Kidney (tissue), 14 donors: ENCODE results near the gene NSUN2. TPM values are rescaled to one million over a fixed set of nuclear protein-coding genes. Genes with fewer than 3 reads are reported as not detected.

Source experiments
- DNase-seq, 5 donors: peaks; one replicate each; pipeline ENCODE4 v3.0.0-alpha.2; 2013 to 2020
- FAIRE-seq: peaks from 2 replicates; lab custom pipeline; 2012; peaks lifted over from hg19 to GRCh38; lab: Jason Lieb, UNC
- H3K27ac ChIP-seq, 2 donors: one replicate each; pipeline ENCODE4 v1.7.0; 2013; ENCODE audit warnings: low read depth in 2 of 2, low read length in 2 of 2, inconsistent platforms in 1 of 2
- H3K27me3 ChIP-seq: one replicate; pipeline ENCODE4 v1.7.1; 2013; ENCODE audit warnings: low read length, inconsistent platforms; ENCODE audit not compliant: control insufficient read depth, insufficient read depth
- H3K36me3 ChIP-seq, 3 donors: one replicate each; pipeline versions ENCODE4 v1.7.0 to v1.7.1; 2013; ENCODE audit warnings: low read length in 3 of 3, control low read depth in 1 of 3, inconsistent platforms in 1 of 3; ENCODE audit not compliant: insufficient read depth in 3 of 3, control insufficient read depth in 2 of 3
- H3K4me1 ChIP-seq, 3 donors: one replicate each; pipeline versions ENCODE4 v1.7.0 to v1.7.1; 2013; ENCODE audit warnings: low read length in 3 of 3, inconsistent platforms in 1 of 3, low read depth in 1 of 3; ENCODE audit not compliant: control insufficient read depth in 2 of 3, insufficient read depth in 2 of 3
- H3K4me3 ChIP-seq, 3 donors: one replicate each; pipeline versions ENCODE4 v1.7.0 to v1.8.1; 2013; ENCODE audit warnings: low read length in 3 of 3, control low read depth in 1 of 3, inconsistent platforms in 1 of 3
- H3K9ac ChIP-seq, 3 donors: one replicate each; pipeline versions ENCODE4 v1.7.0 to v1.7.1; 2013; ENCODE audit warnings: low read length in 3 of 3, control low read depth in 1 of 3, inconsistent platforms in 1 of 3
- H3K9me3 ChIP-seq, 3 donors: one replicate each; pipeline versions ENCODE4 v1.7.0 to v1.7.1; 2013; ENCODE audit warnings: low read length in 3 of 3, control low read depth in 1 of 3, inconsistent platforms in 1 of 3; ENCODE audit not compliant: control insufficient read depth in 2 of 3, insufficient read depth in 1 of 3
- CTCF ChIP-seq: IDR thresholded peaks from 3 replicates; pipeline ENCODE4 v1.5.1; 2012; ENCODE audit warnings: mild to moderate bottlenecking, moderate library complexity, borderline replicate concordance; ENCODE audit not compliant: insufficient read depth; ENCODE audit errors: extremely low read depth
- intact Hi-C: fragments of 100-400 bp; cut with DNase I; formaldehyde crosslinking; loops from one replicate; pipeline ENCODE4 v1.11.1; 2022
- polyA plus RNA-seq: library from polyadenylated mRNA; stranded (reverse); fragments of 350-450 nt; fragmentation: Illumina TruSeq; extraction: RNeasy Lipid Tissue Mini Kit (QIAGEN cat#74804); gene quantifications from one replicate; pipeline ENCODE4 v1.2.3, GENCODE V29; 2014; ENCODE audit warnings: low read depth, low replicate concordance; ENCODE audit not compliant: insufficient read depth
- total RNA-seq: library from RNA; stranded (reverse); fragmentation: NEBNext Ultra II Directional; extraction: Animal tissue kit (Norgen Biotek cat#: 25700); gene quantifications from one replicate; pipeline ENCODE4 v1.2.1, GENCODE V29; 2021
- donor health status: control.
- donor health status: control.
- donor health status: control.
- donor health status: control.
- donor health status: control.
- donor health status: DM: yes; HTN: yes; CAD: no.
- donor health status: Normal renal cell carcinoma (clear cell type).

The NSUN2 gene
- total and polyA plus RNA-seq, 2 donors from 2014 or later: 16.9 to 48.9 TPM

DNA sequence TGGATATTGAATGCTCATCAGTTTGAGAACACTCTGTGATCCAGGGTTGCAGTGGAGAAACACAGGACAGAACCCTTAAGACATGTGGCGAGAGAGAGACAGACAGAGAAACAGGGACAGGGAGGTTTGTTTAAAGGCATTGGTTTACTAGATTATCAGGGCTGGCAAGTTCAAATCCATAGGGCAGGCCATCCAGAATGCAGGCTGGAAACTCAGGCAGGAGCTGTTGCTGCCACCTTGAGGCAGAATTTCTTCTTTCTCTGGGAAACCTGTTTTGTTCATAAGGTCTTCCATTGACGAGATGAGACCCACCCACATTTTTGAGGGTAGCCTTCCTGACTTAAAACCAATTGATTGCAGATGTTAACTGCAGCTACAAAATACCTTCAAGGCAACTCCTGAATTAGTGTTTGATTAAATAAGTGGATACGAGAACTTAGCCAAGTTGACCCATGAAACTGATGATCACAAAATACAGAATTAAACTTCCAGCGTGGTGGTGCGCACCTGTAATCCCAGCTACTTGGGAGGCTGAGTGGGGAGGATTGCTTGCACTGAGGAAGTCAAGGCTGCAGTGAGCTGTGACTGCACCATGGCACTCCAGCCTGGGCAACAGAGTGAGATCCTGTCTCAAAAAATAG lies 55.9 kb downstream of the NSUN2 start:
- H3K9ac ChIP-seq: no peak overlapping the region
- no peaks in the 10 kb centered on the region for H3K27me3 ChIP-seq
- FAIRE-seq (no peak), DNase-seq (peak in 3 of 5 donors; percentile 26 to 38 (median 37))
- peak; percentile 31 for TF ChIP-seq CTCF
- no peaks in the 10 kb centered on the region for H3K9me3 ChIP-seq
- H3K36me3 ChIP-seq: no peaks in the 10 kb centered on the region
- no peak overlapping the region for H3K27ac ChIP-seq
- H3K4me1 ChIP-seq: no peaks in the 10 kb centered on the region
- intact Hi-C loops: no loop called here
- no peak overlapping the region for H3K4me3 ChIP-seq

DNA sequence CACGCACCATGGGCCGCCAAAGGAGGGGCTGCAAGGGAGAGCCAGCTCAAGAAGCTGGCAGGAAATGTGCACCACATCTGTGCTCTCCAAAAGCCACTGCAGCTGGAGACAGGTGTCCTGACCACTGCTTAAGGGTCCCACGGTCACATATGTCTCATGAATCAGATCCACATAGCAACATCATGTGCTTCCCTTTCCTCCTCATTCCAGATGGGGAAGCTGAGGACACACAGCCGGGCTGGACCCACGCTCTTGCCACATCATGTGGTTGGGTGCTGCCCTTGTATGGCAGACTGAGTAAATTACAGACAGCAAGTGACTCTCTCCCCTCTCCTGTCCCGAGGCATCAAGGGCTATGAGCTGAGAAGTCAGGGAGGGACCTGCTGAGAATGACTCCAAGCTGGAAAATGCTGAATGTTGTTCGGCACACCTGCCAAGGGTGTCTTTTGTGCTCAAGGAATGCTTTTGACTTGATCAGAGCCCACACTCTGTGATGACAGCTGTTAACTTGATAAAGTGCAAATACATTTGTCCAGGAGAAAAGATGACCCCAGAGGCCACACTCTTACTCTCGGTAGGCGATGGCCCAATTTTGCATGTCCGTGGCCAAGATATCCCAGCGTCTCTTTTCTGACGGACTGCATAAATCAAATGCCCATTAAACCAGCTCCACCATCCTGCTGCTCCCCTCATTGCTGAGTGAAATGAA lies 58.2 kb downstream of the NSUN2 start:
- Histone ChIP-seq H3K4me1 (no peaks in the 10 kb centered on the region), H3K27ac (no peak overlapping the region), H3K9me3 (no peaks in the 10 kb centered on the region), H3K9ac (no peak overlapping the region), H3K4me3 (no peak overlapping the region), H3K27me3 (no peaks in the 10 kb centered on the region), H3K36me3 (no peaks in the 10 kb centered on the region)
- DNase-seq: no peak
- no peak for FAIRE-seq
- intact Hi-C loops: no loop called here
- TF ChIP-seq CTCF: no peak

- DNase-seq: no peak
- Histone ChIP-seq H3K4me1 (no peaks in the 10 kb centered on the region), H3K9me3 (no peaks in the 10 kb centered on the region), H3K9ac (no peak overlapping the region), H3K36me3 (no peaks in the 10 kb centered on the region), H3K4me3 (no peak overlapping the region), H3K27ac (no peak overlapping the region), H3K27me3 (no peaks in the 10 kb centered on the region)
- no peak for TF ChIP-seq CTCF
- FAIRE-seq: no peak
- intact Hi-C loops: no loop called here
Measured at GRCh38 chr5:6574111-6574510, 58.7 kb downstream of the NSUN2 start.
